Nephron (organoid): ENCODE results near the gene PAIP2B.

Experiments
- H3K27ac Mint-ChIP-seq, 3 experiments: 2 replicates each; pipeline ENCODE4 v1.8.0; 2020; ENCODE audit warnings: mixed read lengths in 3 of 3, mild to moderate bottlenecking in 2 of 3, moderate library complexity in 1 of 3
- H3K27me3 Mint-ChIP-seq: 2 replicates; pipeline ENCODE4 v1.8.0; 2021; ENCODE audit warnings: low read depth, mild to moderate bottlenecking, moderate library complexity, mixed read lengths
- H3K36me3 Mint-ChIP-seq: 2 replicates; pipeline ENCODE4 v1.8.0; 2020; ENCODE audit warnings: low read depth, mixed read lengths
- H3K4me1 Mint-ChIP-seq: 2 replicates; pipeline ENCODE4 v1.8.0; 2020; ENCODE audit warnings: mixed read lengths
- H3K4me3 Mint-ChIP-seq, 3 experiments: 2 replicates each; pipeline ENCODE4 v1.8.0; 2020; ENCODE audit warnings: mild to moderate bottlenecking in 3 of 3, mixed read lengths in 3 of 3, moderate library complexity in 2 of 3
- H3K9me3 Mint-ChIP-seq: 2 replicates; pipeline ENCODE4 v1.8.0; 2020; ENCODE audit warnings: mixed read lengths
- CTCF ChIP-seq, 3 experiments: fragments of 200-600 bp; sonication (generic); IDR thresholded peaks; one replicate each; pipeline ENCODE4 v1.5.0; 2021; ENCODE audit warnings: antibody characterized with exemption in 3 of 3; ENCODE audit not compliant: unreplicated experiment in 3 of 3

The PAIP2B gene

GRCh38 chr2:71254776-71255175, 27.9 kb upstream of the PAIP2B start:
- Mint-ChIP-seq H3K36me3 (no peaks in the 10 kb centered on the region), H3K27me3 (peaks cover 18% of the 10 kb centered on the region), H3K4me1 (no peaks in the 10 kb centered on the region), H3K9me3 (peaks cover 11% of the 10 kb centered on the region), H3K4me3 (no peak overlapping the region), H3K27ac (no peak overlapping the region)
- TF ChIP-seq CTCF (IDR thresholded peaks at IDR 0.05; ENCODE audit: unreplicated experiment in 3 of 3): no peak

- H3K9me3 Mint-ChIP-seq: peaks cover 13% of the 10 kb centered on the region
These were observed 27.2 kb upstream of the PAIP2B start for GRCh38 chr2:71254078-71254477.

GRCh38 chr2:71253476-71253875, 26.6 kb upstream of the PAIP2B start:
- H3K36me3 Mint-ChIP-seq: no peaks in the 10 kb centered on the region
- H3K4me3 Mint-ChIP-seq: no peak overlapping the region
- peaks cover 13% of the 10 kb centered on the region for H3K9me3 Mint-ChIP-seq
- no peak for TF ChIP-seq CTCF (IDR thresholded peaks at IDR 0.05; ENCODE audit: unreplicated experiment in 3 of 3)
- peaks cover 22% of the 10 kb centered on the region for H3K27me3 Mint-ChIP-seq
- no peaks in the 10 kb centered on the region for H3K4me1 Mint-ChIP-seq
- no peak overlapping the region for H3K27ac Mint-ChIP-seq

More at GRCh38 chr2:71254078-71254477, 27.2 kb upstream of the PAIP2B start:
- peaks cover 17% of the 10 kb centered on the region for H3K27me3 Mint-ChIP-seq
- no peak overlapping the region for H3K27ac Mint-ChIP-seq
- H3K36me3 Mint-ChIP-seq: no peaks in the 10 kb centered on the region
- H3K4me1 Mint-ChIP-seq: no peaks in the 10 kb centered on the region
- no peak for TF ChIP-seq CTCF (IDR thresholded peaks at IDR 0.05; ENCODE audit: unreplicated experiment in 3 of 3)
- H3K4me3 Mint-ChIP-seq: no peak overlapping the region

- H3K36me3 Mint-ChIP-seq: no peaks in the 10 kb centered on the region
- no peaks in the 10 kb centered on the region for H3K4me1 Mint-ChIP-seq
- H3K4me3 Mint-ChIP-seq: no peak overlapping the region
- TF ChIP-seq CTCF (IDR thresholded peaks at IDR 0.05; ENCODE audit: unreplicated experiment in 3 of 3): no peak
- H3K9me3 Mint-ChIP-seq: peaks cover 13% of the 10 kb centered on the region
- H3K27ac Mint-ChIP-seq: no peak overlapping the region
- peaks cover 22% of the 10 kb centered on the region for H3K27me3 Mint-ChIP-seq
These were observed 26.0 kb upstream of the PAIP2B start for GRCh38 chr2:71252862-71253261.

- H3K27me3 Mint-ChIP-seq: peaks cover 27% of the 10 kb centered on the region
- H3K36me3 Mint-ChIP-seq: no peaks in the 10 kb centered on the region
- no peak overlapping the region for H3K4me3 Mint-ChIP-seq
- H3K4me1 Mint-ChIP-seq: no peaks in the 10 kb centered on the region
- peaks cover 23% of the 10 kb centered on the region for H3K9me3 Mint-ChIP-seq
- TF ChIP-seq CTCF (IDR thresholded peaks at IDR 0.05; ENCODE audit: unreplicated experiment in 3 of 3): no peak
- H3K27ac Mint-ChIP-seq: no peak overlapping the region
These were observed 24.0 kb upstream of the PAIP2B start for GRCh38 chr2:71250935-71251334.

GRCh38 chr2:71244302-71244660, 17.4 kb upstream of the PAIP2B start:
- peaks cover 28% of the 10 kb centered on the region for H3K27me3 Mint-ChIP-seq
- H3K4me1 Mint-ChIP-seq: peaks cover 10% of the 10 kb centered on the region
- no peak overlapping the region for H3K4me3 Mint-ChIP-seq
- H3K9me3 Mint-ChIP-seq: peaks cover 12% of the 10 kb centered on the region
- H3K27ac Mint-ChIP-seq: no peak overlapping the region
- no peaks in the 10 kb centered on the region for H3K36me3 Mint-ChIP-seq
- TF ChIP-seq CTCF (IDR thresholded peaks at IDR 0.05; ENCODE audit: unreplicated experiment in 3 of 3): no peak
